ENCODE results near the gene DLD.
"Not testable (repeated sequence)": the region's sequence is repeated elsewhere in the genome, so short reads cannot be mapped to it uniquely, and the experiment has no call there.

Gene DLD

GRCh38 chr7:107946451-107946850, 55.5 kb downstream of the DLD start:
- DNase-seq = no peak

GRCh38 chr7:107946881-107947280, 55.9 kb downstream of the DLD start:
- DNase-seq = no peak

- DNase-seq = peak; percentile 69
Measured at GRCh38 chr7:107948645-107949442, 57.9 kb downstream of the DLD start.

- no peak for DNase-seq
Measured at GRCh38 chr7:107949443-107949935, 58.5 kb downstream of the DLD start.

GRCh38 chr7:107951172-107951787, 60.3 kb downstream of the DLD start:
- DNase-seq = no peak

GRCh38 chr7:107951896-107952295, 60.9 kb downstream of the DLD start:
- DNase-seq = no peak

GRCh38 chr7:107953265-107953923, 62.4 kb downstream of the DLD start:
- DNase-seq = no peak

GRCh38 chr7:107953924-107954303, 62.9 kb downstream of the DLD start:
- no peak for DNase-seq

GRCh38 chr7:107955394-107955793, 64.4 kb downstream of the DLD start:
- no peak for DNase-seq

- DNase-seq = not testable (repeated sequence)
Measured at GRCh38 chr7:107956950-107957349, 66.0 kb downstream of the DLD start.

- no peak for DNase-seq
Measured at GRCh38 chr7:107957436-107957835, 66.5 kb downstream of the DLD start.

- DNase-seq = no peak
Measured at GRCh38 chr7:107958764-107959526, 68.0 kb downstream of the DLD start.

- no peak for DNase-seq
Measured at GRCh38 chr7:107959527-107959898, 68.5 kb downstream of the DLD start.

- no peak for DNase-seq
Measured at GRCh38 chr7:107960272-107960671, 69.3 kb downstream of the DLD start.

GRCh38 chr7:107961405-107961804, 70.4 kb downstream of the DLD start:
- DNase-seq = no peak

GRCh38 chr7:107962817-107963216, 71.8 kb downstream of the DLD start:
- DNase-seq = no peak

- DNase-seq = no peak
Measured at GRCh38 chr7:107964510-107964909, 73.5 kb downstream of the DLD start.

- DNase-seq = peak; percentile 40
Measured at GRCh38 chr7:107966711-107967110, 75.7 kb downstream of the DLD start.

GRCh38 chr7:107967420-107967819, 76.4 kb downstream of the DLD start:
- no peak for DNase-seq

GRCh38 chr7:107968449-107968848, 77.5 kb downstream of the DLD start:
- DNase-seq = no peak

GRCh38 chr7:107969856-107970255, 78.9 kb downstream of the DLD start:
- no peak for DNase-seq
